Heart left ventricle (tissue), 16 donors: ENCODE data around the gene ANKLE1. TPM values are rescaled to one million over a fixed set of nuclear protein-coding genes. Genes with fewer than 3 reads are reported as not detected.

Source experiments
- ATAC-seq, 4 donors: fragments of 200-7000 bp; cut with Tn5 transposase; one replicate each; pipeline ENCODE4 v1.9.1; 2020 to 2022; ENCODE audit warnings: moderate library complexity in 4 of 4, mild to moderate bottlenecking in 3 of 4, moderate number of reproducible peaks in 1 of 4
- DNase-seq, 5 donors: peaks; one replicate each; pipeline ENCODE4 v3.0.0-alpha.2; 2020
- H3K27ac ChIP-seq, 12 donors: fragments of 200-600 bp; sonication (generic) in 4 of 12; one replicate each; pipeline versions ENCODE4 v1.5.0 to v1.8.0; 2016 to 2022; ENCODE audit warnings: mild to moderate bottlenecking in 2 of 12
- H3K27me3 ChIP-seq, 9 donors: fragments of 200-600 bp; sonication (generic) in 2 of 9; one replicate each; pipeline versions ENCODE4 v1.5.1 to v1.8.0; 2016 to 2022; ENCODE audit warnings: mild to moderate bottlenecking in 3 of 9
- H3K36me3 ChIP-seq, 9 donors: fragments of 200-600 bp; sonication (generic) in 2 of 9; one replicate each; pipeline versions ENCODE4 v1.5.0 to v1.8.0; 2018 to 2022; ENCODE audit warnings: mild to moderate bottlenecking in 2 of 9
- H3K4me1 ChIP-seq, 12 donors: fragments of 200-600 bp; sonication (generic) in 4 of 12; one replicate each; pipeline versions ENCODE4 v1.5.0 to v1.8.0; 2016 to 2022; ENCODE audit warnings: mild to moderate bottlenecking in 3 of 12
- H3K4me3 ChIP-seq, 12 donors: fragments of 200-600 bp; sonication (generic) in 4 of 12; one replicate each; pipeline versions ENCODE4 v1.5.0 to v1.8.0; 2017 to 2022; ENCODE audit warnings: mild to moderate bottlenecking in 9 of 12, moderate library complexity in 4 of 12
- H3K9me3 ChIP-seq, 12 donors: fragments of 200-600 bp; sonication (generic) in 4 of 12; one replicate each; pipeline versions ENCODE4 v1.5.0 to v1.8.0; 2016 to 2022; ENCODE audit warnings: mild to moderate bottlenecking in 1 of 12
- CTCF ChIP-seq, 12 donors: fragments of 200-600 bp; sonication (generic) in 4 of 12; IDR thresholded peaks; one replicate each; pipeline versions ENCODE4 v1.5.0 to v1.8.0; 2018 to 2022; ENCODE audit warnings: antibody characterized with exemption in 12 of 12, mild to moderate bottlenecking in 5 of 12
- POLR2A ChIP-seq, 2 donors: fragments of 450-650 bp; IDR thresholded peaks; one replicate each; pipeline ENCODE4 v1.6.1; 2017; ENCODE audit warnings: antibody characterized with exemption in 2 of 2, mild to moderate bottlenecking in 2 of 2, moderate library complexity in 2 of 2
- WGBS, 4 donors: extraction: QIAGEN DNeasy Blood & Tissue Kit in 2 of 4; methylation state at CpG; one replicate each; pipeline versions ENCODE4 v1.1.5 to v1.1.7; 2013 to 2018; 5-methylcytosine and 5-hydroxymethylcytosine counted together
- intact Hi-C, 10 donors: fragments of 100-400 bp; cut with DNase I; formaldehyde crosslinking; loops; one replicate each; pipeline versions ENCODE4 v1.11.1 to v1.14.2; 2022
- polyA plus RNA-seq, 2 donors: library from polyadenylated mRNA; stranded (reverse); fragments of 200-250 nt; gene quantifications; one replicate each; pipeline ENCODE4 v1.2.3, GENCODE V29; 2013
- total RNA-seq, 9 donors: library from RNA; depleted of rRNA in 2 of 9; stranded (reverse); fragments of >200 nt in 2 of 9; fragmentation: NEBNext Ultra II Directional in 3 of 9; extraction: Animal tissue kit (Norgen Biotek cat#: 25700) in 3 of 9; gene quantifications; one replicate each; pipeline versions ENCODE4 v1.1.0 to v1.2.4, GENCODE V29; 2016 to 2023
- donor health status: ischemic (EF 13 %, LVEDD 7.1; RV severe dilation, severe dysfunction).
- donor health status: healthy with polysubstance abuse.
- donor health status: DM: no; HTN: yes; CAD: no.
- donor health status: DM: no; HTN: no; CAD: no.
- donor health status: ischemic (EF 25% LVEDD 6.9; RV normal size, moderate dysfunction).
- donor health status: ischemic (EF 25% LVEDD 5.7; RV mildly dilated, moderate dysfunction).
- donor health status: healthy.
- donor health status: DM: yes; HTN: yes; CAD: no.
- donor health status: ischemic (EF 35%, LVEDD 5.7; RV mildly dilated, moderate dysfunction).
- donor health status: nonischemic (EF 11% LVEDD 7.7; RV severe dilation, severe dysfunction).
- donor health status: DM: yes; HTN: yes; CAD: no.
- donor health status: PGD.
- donor health status: ischemic (EF 29% LVEDD 5.4; RV normal size, mild dysfunction).
- donor health status: nonischemic (EF 23%, LVEDD 6.1; RV moderate dilation, normal function).

Gene ANKLE1
- total and polyA plus RNA-seq, 11 donors: 0.07 to 0.44 (median 0.23) TPM; not detected in 2

GRCh38 chr19:17305517-17306284, 24.0 kb downstream of the ANKLE1 start, which contains the start of gene MRPL34:
Gene MRPL34 (plus strand): TSS chr19:17305872. CDS start chr19:17305893, 21 bp downstream.
- ATAC-seq: peak; percentile 56 to 77 (median 68)
- Histone ChIP-seq H3K27me3 (no peaks in the 10 kb centered on the region), H3K27ac (peak within 1 kb of the TSS; percentile 75 to 97 (median 95)), H3K4me1 (peaks cover 6 to 61% (median 44%) of the 10 kb centered on the region in 12 donors), H3K9me3 (no peaks in the 10 kb centered on the region), H3K36me3 (peaks cover 0 to 7% (median 0%) of the 10 kb centered on the region in 9 donors), H3K4me3 (peak within 1 kb of the TSS; percentile 55 to 88 (median 71))
- peak; percentile 47 to 90 (median 66) for TF ChIP-seq CTCF (IDR thresholded peaks at IDR 0.05)
- peak in 1 of 2 donors; percentile 84 for TF ChIP-seq POLR2A (IDR thresholded peaks at IDR 0.05)
- WGBS, 4 donors: 0% methylated on average over 29 to 55 of the region's 55 CpGs
- intact Hi-C loops: loop anchor here in 1 of 10 donors (2.0 kb wide), 1 partner anchor 31 kb away; the partner anchor contains the start of gene GTPBP3
- peak; percentile 92 to 98 (median 97) for DNase-seq

GRCh38 chr19:17306285-17306714, 24.6 kb downstream of the ANKLE1 start:
- Histone ChIP-seq H3K36me3 (peaks cover 0 to under 1% (median 0%) of the 10 kb centered on the region in 9 donors), H3K4me3 (peak overlapping the region; percentile 55 to 88 (median 71)), H3K9me3 (no peaks in the 10 kb centered on the region), H3K27me3 (no peaks in the 10 kb centered on the region), H3K4me1 (peaks cover 6 to 66% (median 49%) of the 10 kb centered on the region in 12 donors), H3K27ac (peak overlapping the region; percentile 75 to 97 (median 95))
- TF ChIP-seq CTCF (IDR thresholded peaks at IDR 0.05) (no peak), POLR2A (IDR thresholded peaks at IDR 0.05) (no peak)
- 6 to 11% (median 8%) methylated on average over 25 to 28 of the region's 28 CpGs for WGBS, 4 donors
- intact Hi-C loops: no loop called here
- no peak for ATAC-seq
- DNase-seq: no peak

GRCh38 chr19:17307876-17308377, 26.2 kb downstream of the ANKLE1 start:
- Histone ChIP-seq H3K4me3 (no peak overlapping the region), H3K27me3 (no peaks in the 10 kb centered on the region), H3K36me3 (peaks cover 0 to 4% (median 0%) of the 10 kb centered on the region in 9 donors), H3K27ac (peak overlapping the region in 1 of 12 donors; percentile 95), H3K4me1 (peaks cover 4 to 63% (median 45%) of the 10 kb centered on the region in 12 donors), H3K9me3 (no peaks in the 10 kb centered on the region)
- intact Hi-C loops: loop anchor here in 1 of 10 donors (2.0 kb wide), 1 partner anchor 27 kb away; the partner anchor contains the start of gene ANO8
- ATAC-seq: no peak
- WGBS, 4 donors: 86 to 90% (median 89%) methylated on average over 8 of the region's 8 CpGs
- DNase-seq: no peak
- no peak for TF ChIP-seq POLR2A (IDR thresholded peaks at IDR 0.05)
- no peak for TF ChIP-seq CTCF (IDR thresholded peaks at IDR 0.05)
